Prostate gland (tissue), 2 donors: ENCODE measurements around the gene PDGFD.

Source experiments
- POLR2A ChIP-seq: fragments of 450-650 bp; IDR thresholded peaks from one replicate; pipeline ENCODE4 v1.6.1; 2016; ENCODE audit warnings: antibody characterized with exemption, mild to moderate bottlenecking
- TF ChIP-seq, protein P1 (sequence below), 4 experiments: fragments of 200-600 bp in 2 of 4; fragments of 450-650 bp in 2 of 4; sonication (generic) in 2 of 4; IDR thresholded peaks; 1 replicate in 3 of 4; 2 replicates in 1 of 4; pipeline ENCODE4 v1.5.1; 2016 to 2019; ENCODE audit warnings: antibody characterized with exemption in 4 of 4, mild to moderate bottlenecking in 2 of 4, moderate library complexity in 2 of 4

DNA sequence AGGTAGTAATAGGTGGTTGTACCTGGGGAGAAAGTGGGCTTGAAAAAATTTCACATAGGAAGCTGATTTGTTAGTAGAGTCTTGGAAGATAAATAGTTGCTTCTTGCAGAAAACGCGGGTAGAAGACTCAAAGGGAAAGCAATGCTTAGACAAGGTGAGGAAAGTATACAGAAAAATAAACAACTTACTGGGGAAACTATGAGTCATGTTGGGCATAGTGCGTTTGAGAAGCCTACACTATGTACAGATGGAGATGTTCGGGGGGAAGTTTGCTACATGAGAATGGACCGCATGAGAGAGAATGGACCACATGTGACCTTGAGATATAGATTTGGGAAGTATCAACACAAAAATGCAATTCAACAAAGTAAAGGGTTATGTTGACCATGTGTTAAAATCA is 214.2 kb downstream of the PDGFD start:
- TF ChIP-seq, protein P1, sequence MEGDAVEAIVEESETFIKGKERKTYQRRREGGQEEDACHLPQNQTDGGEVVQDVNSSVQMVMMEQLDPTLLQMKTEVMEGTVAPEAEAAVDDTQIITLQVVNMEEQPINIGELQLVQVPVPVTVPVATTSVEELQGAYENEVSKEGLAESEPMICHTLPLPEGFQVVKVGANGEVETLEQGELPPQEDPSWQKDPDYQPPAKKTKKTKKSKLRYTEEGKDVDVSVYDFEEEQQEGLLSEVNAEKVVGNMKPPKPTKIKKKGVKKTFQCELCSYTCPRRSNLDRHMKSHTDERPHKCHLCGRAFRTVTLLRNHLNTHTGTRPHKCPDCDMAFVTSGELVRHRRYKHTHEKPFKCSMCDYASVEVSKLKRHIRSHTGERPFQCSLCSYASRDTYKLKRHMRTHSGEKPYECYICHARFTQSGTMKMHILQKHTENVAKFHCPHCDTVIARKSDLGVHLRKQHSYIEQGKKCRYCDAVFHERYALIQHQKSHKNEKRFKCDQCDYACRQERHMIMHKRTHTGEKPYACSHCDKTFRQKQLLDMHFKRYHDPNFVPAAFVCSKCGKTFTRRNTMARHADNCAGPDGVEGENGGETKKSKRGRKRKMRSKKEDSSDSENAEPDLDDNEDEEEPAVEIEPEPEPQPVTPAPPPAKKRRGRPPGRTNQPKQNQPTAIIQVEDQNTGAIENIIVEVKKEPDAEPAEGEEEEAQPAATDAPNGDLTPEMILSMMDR (IDR thresholded peaks at IDR 0.05), result no peak
- no peak for TF ChIP-seq POLR2A
